Measurements from ENCODE around the gene SCAPER.

The SCAPER gene

DNA sequence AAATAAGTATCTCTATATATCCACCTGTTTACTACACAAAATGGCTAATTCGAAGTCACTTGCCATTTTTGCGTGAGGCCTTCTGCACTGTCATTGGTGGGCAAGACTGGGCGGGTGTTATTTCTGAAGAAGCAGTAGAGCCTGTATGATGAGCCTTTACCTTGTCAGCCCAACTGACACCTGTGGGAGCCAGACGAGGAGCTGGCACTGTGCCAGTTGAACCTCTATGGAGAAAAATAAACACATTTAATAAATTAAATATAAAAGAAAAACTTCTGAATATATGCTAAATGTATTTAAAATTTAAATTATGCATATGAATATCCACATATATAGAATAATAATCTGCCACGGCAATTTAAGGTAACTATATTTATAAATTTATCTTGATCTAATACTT, 109.9 kb downstream of the SCAPER start:
- TF ChIP-seq, protein P1, sequence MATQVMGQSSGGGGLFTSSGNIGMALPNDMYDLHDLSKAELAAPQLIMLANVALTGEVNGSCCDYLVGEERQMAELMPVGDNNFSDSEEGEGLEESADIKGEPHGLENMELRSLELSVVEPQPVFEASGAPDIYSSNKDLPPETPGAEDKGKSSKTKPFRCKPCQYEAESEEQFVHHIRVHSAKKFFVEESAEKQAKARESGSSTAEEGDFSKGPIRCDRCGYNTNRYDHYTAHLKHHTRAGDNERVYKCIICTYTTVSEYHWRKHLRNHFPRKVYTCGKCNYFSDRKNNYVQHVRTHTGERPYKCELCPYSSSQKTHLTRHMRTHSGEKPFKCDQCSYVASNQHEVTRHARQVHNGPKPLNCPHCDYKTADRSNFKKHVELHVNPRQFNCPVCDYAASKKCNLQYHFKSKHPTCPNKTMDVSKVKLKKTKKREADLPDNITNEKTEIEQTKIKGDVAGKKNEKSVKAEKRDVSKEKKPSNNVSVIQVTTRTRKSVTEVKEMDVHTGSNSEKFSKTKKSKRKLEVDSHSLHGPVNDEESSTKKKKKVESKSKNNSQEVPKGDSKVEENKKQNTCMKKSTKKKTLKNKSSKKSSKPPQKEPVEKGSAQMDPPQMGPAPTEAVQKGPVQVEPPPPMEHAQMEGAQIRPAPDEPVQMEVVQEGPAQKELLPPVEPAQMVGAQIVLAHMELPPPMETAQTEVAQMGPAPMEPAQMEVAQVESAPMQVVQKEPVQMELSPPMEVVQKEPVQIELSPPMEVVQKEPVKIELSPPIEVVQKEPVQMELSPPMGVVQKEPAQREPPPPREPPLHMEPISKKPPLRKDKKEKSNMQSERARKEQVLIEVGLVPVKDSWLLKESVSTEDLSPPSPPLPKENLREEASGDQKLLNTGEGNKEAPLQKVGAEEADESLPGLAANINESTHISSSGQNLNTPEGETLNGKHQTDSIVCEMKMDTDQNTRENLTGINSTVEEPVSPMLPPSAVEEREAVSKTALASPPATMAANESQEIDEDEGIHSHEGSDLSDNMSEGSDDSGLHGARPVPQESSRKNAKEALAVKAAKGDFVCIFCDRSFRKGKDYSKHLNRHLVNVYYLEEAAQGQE (IDR thresholded peaks at IDR 0.05; ENCODE audit: insufficient read depth in 1 of 2, low read depth in 2 of 2, low read length in 2 of 2), result no peak
- no peak for TF ChIP-seq TAF1 (IDR thresholded peaks at IDR 0.05; ENCODE audit: borderline replicate concordance, insufficient read depth, low read length)
- no peak for TF ChIP-seq POLR2AphosphoS5 (IDR thresholded peaks at IDR 0.05; ENCODE audit: low read depth, low read length)
- no peak for TF ChIP-seq FOXP2 (optimal IDR thresholded peaks at IDR 0.05; ENCODE audit: borderline replicate concordance, extremely low read depth, extremely low read length, insufficient read depth)
- no peak for TF ChIP-seq SIN3A (IDR thresholded peaks at IDR 0.05; ENCODE audit: borderline replicate concordance, insufficient read depth, low read length)

DNA sequence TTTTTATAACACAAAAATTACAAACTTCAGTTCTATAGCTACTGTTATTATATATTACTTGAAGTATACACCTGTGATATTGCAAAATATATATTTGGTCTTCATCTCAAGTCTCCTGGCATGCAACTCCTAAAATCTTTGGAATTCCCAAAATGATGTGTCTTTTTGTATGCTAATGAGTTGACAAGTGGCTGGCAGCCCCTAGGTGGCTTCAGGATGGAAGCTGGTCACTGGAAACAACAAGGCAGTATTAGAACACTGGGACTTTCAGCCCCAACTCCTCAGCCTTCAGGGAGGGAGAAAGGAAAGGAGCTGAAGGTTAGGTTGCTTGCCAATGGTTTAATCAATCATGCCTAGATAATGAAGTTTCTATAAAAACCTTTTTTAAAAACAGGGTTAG, 112.0 kb downstream of the SCAPER start:
- TF ChIP-seq SIN3A (IDR thresholded peaks at IDR 0.05; ENCODE audit: borderline replicate concordance, insufficient read depth, low read length) (no peak), TAF1 (IDR thresholded peaks at IDR 0.05; ENCODE audit: borderline replicate concordance, insufficient read depth, low read length) (no peak), FOXP2 (optimal IDR thresholded peaks at IDR 0.05; ENCODE audit: borderline replicate concordance, extremely low read depth, extremely low read length, insufficient read depth) (no peak), POLR2AphosphoS5 (IDR thresholded peaks at IDR 0.05; ENCODE audit: low read depth, low read length) (no peak)
- TF ChIP-seq, protein P1 (IDR thresholded peaks at IDR 0.05; ENCODE audit: insufficient read depth in 1 of 2, low read depth in 2 of 2, low read length in 2 of 2), result no peak

DNA sequence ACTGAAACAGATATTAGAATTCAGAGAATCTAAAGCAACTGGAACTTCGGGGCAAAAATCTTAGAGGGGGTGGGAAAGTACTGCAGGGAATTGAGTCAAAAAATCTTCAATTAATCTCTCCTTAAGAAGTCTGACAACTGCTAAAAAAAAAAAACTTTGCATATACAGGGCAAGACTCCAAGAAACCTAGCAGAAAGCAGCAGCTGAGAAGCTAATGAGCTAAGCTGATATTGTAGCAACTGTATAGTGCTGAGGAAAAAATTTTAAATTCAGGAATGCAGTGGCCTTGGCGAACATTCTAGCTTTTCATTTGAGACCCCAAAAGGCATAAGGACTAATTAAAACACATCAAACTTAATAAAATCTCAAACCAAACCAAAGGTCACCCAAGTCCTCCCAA, 113.6 kb downstream of the SCAPER start:
- TF ChIP-seq, protein P1 (IDR thresholded peaks at IDR 0.05; ENCODE audit: insufficient read depth in 1 of 2, low read depth in 2 of 2, low read length in 2 of 2), result no peak
- TF ChIP-seq SIN3A (IDR thresholded peaks at IDR 0.05; ENCODE audit: borderline replicate concordance, insufficient read depth, low read length) (no peak), TAF1 (IDR thresholded peaks at IDR 0.05; ENCODE audit: borderline replicate concordance, insufficient read depth, low read length) (no peak), FOXP2 (optimal IDR thresholded peaks at IDR 0.05; ENCODE audit: borderline replicate concordance, extremely low read depth, extremely low read length, insufficient read depth) (no peak)

DNA sequence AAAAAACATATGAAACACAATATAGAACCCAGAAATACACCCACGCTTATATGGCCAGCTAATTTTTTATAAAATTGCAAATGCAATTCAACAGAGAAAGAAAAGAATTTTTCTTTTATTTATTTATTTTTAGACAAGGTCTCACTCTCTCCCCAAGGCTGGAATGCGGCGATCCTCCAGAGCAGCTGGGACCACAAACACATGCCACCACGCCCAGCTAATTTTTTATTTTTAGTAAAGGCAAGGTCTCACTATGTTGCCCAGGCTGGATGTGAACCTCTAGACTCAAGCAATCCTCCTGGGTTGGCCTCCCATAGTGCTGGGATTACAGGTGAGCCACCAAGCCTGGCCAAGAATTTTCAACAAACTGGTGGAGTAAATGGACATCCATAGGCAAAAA, 117.9 kb downstream of the SCAPER start:
- TF ChIP-seq POLR2AphosphoS5 (IDR thresholded peaks at IDR 0.05; ENCODE audit: low read depth, low read length) (no peak), TAF1 (IDR thresholded peaks at IDR 0.05; ENCODE audit: borderline replicate concordance, insufficient read depth, low read length) (no peak), FOXP2 (optimal IDR thresholded peaks at IDR 0.05; ENCODE audit: borderline replicate concordance, extremely low read depth, extremely low read length, insufficient read depth) (no peak), SIN3A (IDR thresholded peaks at IDR 0.05; ENCODE audit: borderline replicate concordance, insufficient read depth, low read length) (no peak)
- TF ChIP-seq, protein P1 (IDR thresholded peaks at IDR 0.05; ENCODE audit: insufficient read depth in 1 of 2, low read depth in 2 of 2, low read length in 2 of 2), result no peak

DNA sequence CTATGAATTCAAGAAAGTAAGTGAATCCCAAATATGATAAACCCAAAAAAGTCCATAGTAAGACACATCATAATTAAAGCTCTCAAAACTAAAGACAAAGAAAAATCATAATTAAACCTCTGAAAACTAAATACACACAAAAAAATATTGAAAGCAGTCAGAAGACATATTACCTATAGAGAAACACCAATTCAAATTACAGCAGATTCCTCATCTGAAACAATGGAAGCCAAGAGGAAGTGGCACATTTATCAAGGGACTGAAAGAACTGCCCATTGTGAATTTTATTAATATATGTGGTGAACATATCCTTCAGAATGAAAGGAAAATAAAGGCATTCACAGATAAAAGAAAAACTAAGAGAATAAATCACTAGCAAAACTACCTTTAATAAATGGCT, 128.2 kb downstream of the SCAPER start:
- no peak for TF ChIP-seq FOXP2 (optimal IDR thresholded peaks at IDR 0.05; ENCODE audit: borderline replicate concordance, extremely low read depth, extremely low read length, insufficient read depth)
- TF ChIP-seq SIN3A (IDR thresholded peaks at IDR 0.05; ENCODE audit: borderline replicate concordance, insufficient read depth, low read length), result no peak
- TF ChIP-seq, protein P1 (IDR thresholded peaks at IDR 0.05; ENCODE audit: insufficient read depth in 1 of 2, low read depth in 2 of 2, low read length in 2 of 2), result no peak
- no peak for TF ChIP-seq POLR2AphosphoS5 (IDR thresholded peaks at IDR 0.05; ENCODE audit: low read depth, low read length)
- TF ChIP-seq TAF1 (IDR thresholded peaks at IDR 0.05; ENCODE audit: borderline replicate concordance, insufficient read depth, low read length), result no peak

Measured in PFSK-1 (cell line).